NCI-H1105 treated with DMSO at 0.1 percent for 48 hours (cell line): ENCODE results near the gene MIPOL1.

Source experiments
- DNase-seq: peaks from one replicate; lab custom pipeline; 2025; lab: John Stamatoyannopoulos, UW

Gene MIPOL1

GRCh38 chr14:37587131-37587803, 389.5 kb downstream of the MIPOL1 start:
- peak; percentile 24 for DNase-seq

GRCh38 chr14:37587881-37588666, 390.3 kb downstream of the MIPOL1 start:
- no peak for DNase-seq

GRCh38 chr14:37588667-37588955, 390.9 kb downstream of the MIPOL1 start:
- DNase-seq: peak; percentile 76

- peak; percentile 76 for DNase-seq
These were observed 391.4 kb downstream of the MIPOL1 start for GRCh38 chr14:37588956-37589714.

DNA sequence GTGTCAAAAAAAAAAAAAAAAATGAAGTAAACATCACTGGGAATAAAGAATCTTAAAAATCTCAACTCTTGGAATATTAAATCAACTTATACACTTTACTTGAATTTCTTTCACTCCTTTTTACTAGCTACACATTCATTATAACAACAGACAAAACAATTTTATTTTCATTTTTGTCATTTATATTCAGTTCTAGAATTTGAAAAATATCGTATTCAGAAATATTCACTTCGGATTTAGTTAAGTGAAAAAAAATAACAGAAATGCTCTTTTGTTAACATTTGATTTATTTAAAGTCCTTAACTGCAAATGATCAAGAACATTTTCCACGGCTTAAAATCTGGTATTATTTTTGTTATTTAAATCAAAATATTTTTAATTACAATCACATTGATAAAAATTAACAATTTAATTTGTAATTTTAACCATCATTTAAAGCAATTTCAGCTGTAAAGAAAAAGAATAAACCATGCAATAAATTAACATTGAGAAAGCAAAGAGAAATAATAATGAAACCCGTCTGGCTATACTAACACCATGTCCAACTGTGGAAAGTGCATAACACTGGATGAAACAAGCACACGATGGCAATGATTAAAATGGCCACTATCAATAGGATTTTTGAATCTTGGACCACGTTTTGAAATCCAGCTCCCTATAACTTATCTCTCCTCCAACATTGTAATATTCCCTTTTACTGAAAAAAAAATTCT, 392.1 kb downstream of the MIPOL1 start:
- DNase-seq: peak; percentile 51

DNA sequence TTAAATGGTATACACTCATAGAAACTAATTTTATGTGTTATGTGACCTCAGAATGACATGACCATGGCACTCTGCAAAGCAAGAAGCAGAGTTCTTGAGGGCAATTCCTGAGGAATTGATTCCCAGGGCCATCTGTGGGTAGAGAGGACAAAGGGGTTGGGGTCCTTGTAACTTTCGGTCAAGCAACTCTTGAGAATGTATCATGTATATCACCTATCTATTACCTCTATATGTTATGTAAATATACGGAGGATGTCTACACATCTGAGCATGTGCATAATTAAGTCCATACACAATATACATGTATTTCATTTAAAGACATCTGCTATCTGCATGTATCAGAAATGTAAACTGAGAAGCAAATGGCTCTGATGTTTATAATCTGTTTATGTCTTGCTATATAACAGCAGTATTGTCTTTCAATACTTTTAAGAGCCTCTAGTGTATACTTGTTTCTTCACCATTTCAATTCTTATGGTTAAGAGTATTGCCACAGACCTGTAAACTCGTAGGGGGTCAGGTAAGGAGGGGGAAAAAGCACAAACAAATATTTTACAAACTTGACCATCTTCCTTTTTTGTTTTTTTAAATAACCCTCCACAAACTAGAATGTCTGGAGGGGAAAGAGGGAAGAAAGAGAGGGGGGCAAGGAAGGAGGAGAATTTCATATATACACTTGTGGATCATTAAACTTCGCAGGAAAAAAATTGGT, 392.8 kb downstream of the MIPOL1 start:
- DNase-seq: peak; percentile 51

DNA sequence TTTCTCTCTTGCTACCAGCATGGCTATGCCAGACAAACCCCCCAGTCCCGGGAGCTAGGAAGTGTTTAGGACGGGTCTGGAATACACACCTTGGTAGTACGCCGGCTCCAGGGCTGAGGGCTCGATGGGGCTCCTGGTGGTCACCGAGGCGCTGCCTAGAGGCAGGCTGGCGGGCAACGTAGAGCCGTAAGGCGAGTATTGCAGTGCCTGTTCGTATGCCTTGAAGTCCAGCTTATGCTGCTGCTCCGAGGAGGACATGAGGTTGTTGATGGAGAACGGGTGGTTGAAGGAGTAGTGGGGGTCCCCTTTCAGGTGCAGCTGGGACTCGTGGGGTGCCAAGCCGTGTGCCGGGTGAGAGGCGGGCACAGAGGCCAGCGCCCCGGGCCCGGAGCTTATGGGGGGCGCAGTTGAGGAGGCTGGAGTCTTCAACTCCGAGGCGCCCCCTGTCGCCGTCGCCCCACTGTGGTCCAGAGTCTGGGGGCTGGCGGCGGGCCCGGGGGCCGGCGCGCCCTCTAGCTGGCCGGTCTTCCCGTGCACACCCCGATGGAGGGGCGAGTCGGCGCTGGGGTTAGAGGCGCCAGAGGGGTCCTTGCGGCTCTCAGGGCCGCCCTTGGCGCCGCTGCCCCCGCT, 393.7 kb downstream of the MIPOL1 start:
- DNase-seq: peak; percentile 70

DNA sequence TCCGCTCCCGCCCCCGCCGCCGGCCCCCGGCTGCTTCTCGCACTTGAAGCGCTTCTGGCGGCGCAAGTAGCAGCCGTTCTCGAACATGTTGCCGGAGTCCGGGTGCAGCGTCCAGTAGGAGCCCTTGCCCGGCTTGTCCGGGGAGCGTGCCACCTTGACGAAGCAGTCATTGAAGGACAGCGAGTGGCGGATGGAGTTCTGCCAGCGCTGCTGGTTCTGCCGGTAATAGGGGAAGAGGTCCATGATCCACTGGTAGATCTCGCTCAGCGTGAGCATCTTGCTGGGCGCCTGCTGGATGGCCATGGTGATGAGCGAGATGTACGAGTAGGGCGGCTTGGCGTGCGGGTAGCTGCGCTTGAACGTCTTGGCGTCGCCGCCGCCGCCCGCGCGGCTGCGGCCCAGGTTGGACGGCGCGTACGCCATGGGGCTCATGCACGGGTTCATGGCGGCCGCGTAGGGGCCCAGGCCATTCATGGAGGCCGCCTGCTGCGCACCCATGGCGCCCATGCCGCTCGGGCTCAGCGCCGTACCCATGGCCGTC, 394.3 kb downstream of the MIPOL1 start:
- peak; percentile 70 for DNase-seq

DNA sequence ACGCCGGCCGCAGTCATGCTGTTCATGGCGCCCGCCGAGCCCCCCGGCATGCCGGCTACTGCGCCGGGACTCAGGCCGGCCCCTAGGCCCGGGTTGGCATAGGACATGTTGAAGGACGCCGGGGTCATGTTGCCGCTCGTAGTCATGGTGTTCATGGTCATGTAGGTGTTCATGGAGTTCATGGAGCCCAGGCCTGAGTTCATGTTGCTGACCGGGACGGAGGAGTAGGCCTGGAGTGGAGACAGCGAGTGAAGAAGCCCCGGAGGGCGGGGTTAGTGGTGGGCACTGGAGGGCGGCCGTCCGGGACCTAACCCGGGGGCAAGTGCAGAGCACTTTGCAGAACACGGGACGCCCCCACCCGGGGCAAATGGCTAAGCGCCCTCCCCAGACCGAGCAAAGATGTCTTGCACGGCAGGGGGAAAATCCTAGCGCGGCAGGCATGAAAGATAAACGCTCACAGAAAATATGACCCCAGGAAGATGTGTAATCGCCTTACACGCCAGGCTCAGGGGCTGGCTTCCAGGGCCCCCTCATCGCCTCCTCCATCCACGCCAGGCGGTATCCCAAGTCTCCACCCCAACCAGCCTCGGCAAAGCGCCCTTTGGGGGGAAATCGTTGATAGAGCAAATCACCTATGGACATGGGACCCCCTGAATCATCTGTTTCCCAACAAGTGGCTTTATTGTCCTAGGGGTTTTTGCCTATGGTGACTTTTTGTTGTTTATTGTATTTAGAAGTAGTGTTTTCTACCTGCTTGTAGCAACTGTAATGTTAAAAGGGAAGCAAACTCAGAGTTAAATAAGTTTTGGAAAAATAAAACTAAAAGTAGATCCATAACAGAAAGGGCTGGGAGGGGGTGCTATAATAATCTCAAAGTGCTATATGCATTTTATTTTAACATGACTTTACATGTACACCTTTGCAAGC, 395.0 kb downstream of the MIPOL1 start:
- peak; percentile 48 for DNase-seq

GRCh38 chr14:37593511-37594237, 395.9 kb downstream of the MIPOL1 start:
- peak; percentile 51 for DNase-seq

GRCh38 chr14:37594238-37594970, 396.7 kb downstream of the MIPOL1 start:
- peak; percentile 91 for DNase-seq

DNA sequence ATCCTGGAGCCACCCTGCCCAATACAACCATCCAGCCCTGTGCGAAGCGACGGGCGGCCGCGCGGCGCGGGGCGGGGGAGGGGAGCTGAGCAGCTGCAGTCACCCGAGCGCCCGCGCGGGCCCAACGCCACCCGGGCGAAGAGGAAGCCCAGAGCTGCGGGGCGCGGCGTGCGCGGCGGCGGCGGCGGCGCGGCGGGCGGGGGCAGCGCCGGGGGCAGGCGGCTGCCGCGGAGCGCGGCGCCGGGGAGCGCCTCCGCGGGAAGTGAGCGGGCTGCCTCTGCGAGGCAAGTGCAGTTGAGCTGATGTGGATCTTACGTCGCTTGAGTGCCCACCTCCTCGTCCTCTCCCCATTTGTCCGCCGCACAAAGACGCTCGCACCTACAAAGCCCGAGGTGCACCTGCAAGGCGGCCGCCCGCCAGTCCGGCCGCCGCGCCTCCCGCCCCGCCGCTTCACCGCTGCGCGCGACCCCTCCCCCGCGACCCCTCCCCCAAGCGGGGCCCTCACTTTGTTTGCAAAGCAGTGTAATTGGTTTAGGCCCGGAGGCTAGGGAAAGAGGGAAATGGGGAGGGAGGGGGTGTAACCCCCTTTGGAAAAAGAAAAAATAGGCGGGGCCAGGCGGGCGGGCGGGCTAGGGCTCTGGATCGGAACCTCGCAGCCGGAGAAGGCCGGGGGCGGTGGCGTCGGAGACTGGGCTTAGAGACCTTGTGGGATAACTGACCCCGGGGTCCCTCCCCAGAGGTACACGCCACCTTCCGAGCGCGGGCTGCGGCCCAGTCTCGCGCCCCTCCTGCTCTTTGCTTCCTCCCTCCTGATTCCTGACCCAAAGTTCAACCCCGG, 397.5 kb downstream of the MIPOL1 start, which contains the start of the genes FOXA1 and TTC6:
Gene FOXA1, minus strand, starts transcription at position 279 of the 838 bp plus-strand sequence. Its CDS starts 277 bp downstream, at position 2.
Gene TTC6, plus strand, starts transcription at position 659 of the 838 bp plus-strand sequence. CDS start 26,436 bp downstream, outside the sequence.
- DNase-seq: peak; percentile 96

GRCh38 chr14:37595809-37596621, 398.3 kb downstream of the MIPOL1 start:
- DNase-seq: peak; percentile 97

DNA sequence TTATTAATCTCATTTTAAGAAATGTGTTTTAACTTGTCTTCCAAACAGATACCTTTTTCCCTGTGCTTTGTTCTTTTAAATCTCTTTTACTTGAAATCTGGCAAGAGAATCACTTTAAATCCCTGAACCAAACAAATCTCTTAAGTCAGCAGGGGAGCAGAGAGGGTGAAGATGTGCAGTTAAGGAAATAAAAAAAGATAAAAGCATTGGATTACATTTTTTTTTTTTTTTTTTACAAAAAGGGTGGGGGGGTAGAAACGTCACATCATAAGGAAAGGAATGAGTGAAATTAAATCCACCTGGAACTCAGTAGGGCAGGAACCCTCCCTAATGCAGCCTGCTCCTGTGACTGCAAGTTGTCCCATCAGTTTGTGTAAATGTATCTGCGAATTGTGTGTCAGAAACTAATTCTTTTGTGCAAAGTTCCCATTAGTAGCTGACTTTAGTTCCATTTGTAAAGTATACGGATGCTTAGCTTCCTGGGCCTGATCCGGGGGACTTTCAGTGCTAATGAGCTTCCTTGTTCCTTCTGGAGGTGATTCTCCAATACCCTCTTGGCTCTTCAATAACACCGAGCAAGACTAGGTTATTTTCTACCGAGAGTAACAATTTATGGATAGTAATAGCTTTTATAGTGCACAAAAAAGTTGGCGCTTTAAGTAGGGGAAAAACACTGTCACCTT, 399.2 kb downstream of the MIPOL1 start:
- peak; percentile 58 for DNase-seq

DNA sequence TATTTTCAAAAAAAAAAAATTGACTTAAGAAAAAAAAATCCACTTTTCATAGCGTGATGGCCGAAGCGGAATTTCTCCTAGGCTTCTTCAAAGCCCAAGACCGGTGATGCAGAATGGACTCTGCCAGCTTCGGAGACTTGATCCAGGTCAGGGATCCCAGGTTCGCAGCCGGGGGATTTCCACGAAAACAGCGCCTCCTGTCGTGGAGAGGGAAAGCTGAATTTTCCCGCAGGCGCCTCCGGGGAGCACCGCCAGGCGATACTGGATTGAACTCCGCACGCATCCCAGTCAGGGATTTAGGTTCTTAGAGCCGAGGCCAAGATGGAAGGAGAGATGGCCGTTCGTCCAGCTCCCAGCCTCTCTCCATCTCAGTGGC, 399.8 kb downstream of the MIPOL1 start:
- DNase-seq: peak; percentile 87
